HepG2 (cell line): ENCODE data around the gene POLR3K. TPM values are rescaled to one million over a fixed set of nuclear protein-coding genes. Genes with fewer than 3 reads are reported as not detected.

Experiments
- CC2D1A ChIP-seq: sonication (generic); formaldehyde crosslinking; IDR thresholded peaks from 2 replicates; pipeline ENCODE4 v1.8.1; 2023; ENCODE audit warnings: mild to moderate bottlenecking, missing genetic modification reagents
- CCAR2 ChIP-seq: fragments of 200-400 bp; formaldehyde crosslinking; optimal IDR thresholded peaks from 2 replicates; pipeline ENCODE3; 2018; ENCODE audit warnings: low read depth, mild to moderate bottlenecking, low read length, moderate library complexity
- ERF ChIP-seq: IDR thresholded peaks from 2 replicates; pipeline ENCODE4 v1.6.1; 2018; ENCODE audit warnings: missing biosample characterization, missing genetic modification reagents
- MAFK ChIP-seq, 2 experiments: IDR thresholded peaks in 1 of 2; conservative IDR thresholded peaks in 1 of 2; 2 replicates each; pipeline ENCODE4 v1.6.1; 2011; ENCODE audit warnings: improper control_type of control experiment in 2 of 2, low read length in 2 of 2
- NFAT5 ChIP-seq: sonication (generic); formaldehyde crosslinking; IDR thresholded peaks from 2 replicates; pipeline ENCODE4 v1.4.0; 2020; ENCODE audit warnings: missing genetic modification reagents
- PRDM15 ChIP-seq: sonication (generic); formaldehyde crosslinking; IDR thresholded peaks from 2 replicates; pipeline ENCODE4 v1.4.0; 2020; ENCODE audit warnings: missing genetic modification reagents
- SRY ChIP-seq: sonication (generic); formaldehyde crosslinking; IDR thresholded peaks from 2 replicates; pipeline ENCODE4 v1.8.0; 2022; ENCODE audit warnings: mild to moderate bottlenecking, missing genetic modification reagents
- STAT6 ChIP-seq: sonication (generic); formaldehyde crosslinking; IDR thresholded peaks from 2 replicates; pipeline ENCODE4 v1.4.0; 2020; ENCODE audit warnings: missing genetic modification reagents, mild to moderate bottlenecking, borderline replicate concordance
- U2AF1 ChIP-seq: fragments of 200-400 bp; formaldehyde crosslinking; optimal IDR thresholded peaks from 2 replicates; pipeline ENCODE3; 2017; ENCODE audit warnings: mild to moderate bottlenecking, low read depth, low read length
- ZNF333 ChIP-seq: sonication (generic); formaldehyde crosslinking; IDR thresholded peaks from 2 replicates; pipeline ENCODE4 v1.4.0; 2020; ENCODE audit warnings: mild to moderate bottlenecking, missing genetic modification reagents, borderline replicate concordance
- ZNF83 ChIP-seq: sonication (generic); formaldehyde crosslinking; IDR thresholded peaks from 2 replicates; pipeline ENCODE4 v1.4.0; 2020; ENCODE audit warnings: missing genetic modification reagents, mild to moderate bottlenecking, borderline replicate concordance
- polyA plus RNA-seq, 8 experiments: library from polyadenylated mRNA; depleted of rRNA in 3 of 8; stranded (reverse) in 7 of 8; unstranded in 1 of 8; fragments of >200 nt; fragmentation: Illumina TruSeq in 4 of 8; extraction: Trizol in 4 of 8; gene quantifications; 2 replicates each; pipeline versions ENCODE4 v1.2.1 to v1.2.3, GENCODE V29; 2011 to 2016; ENCODE audit warnings: low read depth in 4 of 8, missing spikeins in 1 of 8, mixed read lengths in 1 of 8; ENCODE audit not compliant: insufficient read depth in 1 of 8
- total RNA-seq, 5 experiments: library from RNA; depleted of rRNA; stranded (reverse); fragments of >200 nt; fragmentation: Illumina TruSeq; extraction: Trizol; gene quantifications; 2 replicates each; pipeline ENCODE4 v1.2.3, GENCODE V29; 2016; ENCODE audit warnings: low read depth in 1 of 5
- TF ChIP-seq, protein P1 (sequence below): sonication (generic); formaldehyde crosslinking; IDR thresholded peaks from 2 replicates; pipeline ENCODE4 v1.8.0; 2022; ENCODE audit warnings: missing genetic modification reagents, mild to moderate bottlenecking, inconsistent platforms, borderline replicate concordance
- TF ChIP-seq, protein P2 (sequence below): sonication (generic); formaldehyde crosslinking; IDR thresholded peaks from 2 replicates; pipeline ENCODE4 v1.8.0; 2023; ENCODE audit warnings: mild to moderate bottlenecking, missing genetic modification reagents

The POLR3K gene
- total and polyA plus RNA-seq, 2 of the 13 experiments (the other 11 are each of a cell fraction or from before 2014, with no cell fraction given), result 14.8 to 18.8 TPM

DNA sequence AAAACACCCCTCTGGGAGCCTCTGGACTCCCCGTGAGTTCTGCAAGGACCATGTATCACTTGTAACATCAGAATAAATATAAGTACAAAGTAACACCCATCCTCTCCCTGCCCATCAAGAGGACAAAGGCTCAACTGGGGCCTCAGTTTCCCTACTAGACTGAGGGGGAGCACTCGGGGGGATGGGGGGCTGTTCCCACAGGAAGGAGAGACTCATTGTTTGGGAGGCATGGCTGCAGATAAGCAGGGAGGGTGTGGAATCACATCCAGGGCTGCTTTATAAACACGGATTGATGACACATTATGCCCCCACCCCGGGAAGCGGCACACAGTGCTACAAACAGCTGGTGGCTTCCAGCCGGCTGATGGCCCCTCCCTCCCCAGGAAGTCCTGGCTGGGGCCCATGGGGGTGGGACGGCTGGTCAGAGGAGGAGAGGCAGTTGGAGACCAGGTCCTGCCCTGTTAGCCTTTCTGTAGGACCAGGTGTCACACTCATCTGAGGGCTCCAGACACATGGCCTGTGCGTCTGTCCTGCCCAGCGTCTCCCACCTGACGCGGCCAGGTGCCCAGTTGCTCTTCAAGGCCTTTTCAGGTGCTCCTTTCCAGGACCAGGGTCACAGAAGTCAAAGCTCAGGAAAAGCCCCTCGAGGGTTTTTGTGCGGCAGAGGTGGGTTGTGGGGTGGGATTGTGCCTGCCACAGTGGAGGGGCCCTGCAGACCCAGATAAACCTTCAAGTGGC, 23.3 kb upstream of the POLR3K start (continued):
- TF ChIP-seq NFAT5 (CRISPR knock-in tag), result no peak
- no peak for TF ChIP-seq CC2D1A (CRISPR knock-in tag)
- TF ChIP-seq, protein P1, sequence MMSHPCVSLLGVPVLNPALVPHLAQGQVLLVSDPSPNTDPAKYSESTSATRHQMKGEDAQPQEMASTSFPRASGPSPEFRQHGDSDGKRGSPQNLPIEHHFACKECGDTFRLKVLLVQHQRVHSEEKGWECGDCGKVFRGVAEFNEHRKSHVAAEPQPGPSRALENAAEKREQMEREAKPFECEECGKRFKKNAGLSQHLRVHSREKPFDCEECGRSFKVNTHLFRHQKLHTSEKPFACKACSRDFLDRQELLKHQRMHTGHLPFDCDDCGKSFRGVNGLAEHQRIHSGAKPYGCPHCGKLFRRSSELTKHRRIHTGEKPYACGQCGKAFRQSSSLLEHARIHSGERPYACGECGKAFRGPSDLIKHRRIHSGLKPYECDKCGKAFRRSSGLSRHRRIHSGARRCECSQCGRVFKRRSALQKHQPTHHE (CRISPR knock-in tag), result no peak
- no peak for TF ChIP-seq CCAR2
- no peak for TF ChIP-seq U2AF1
- no peak for TF ChIP-seq ZNF83 (CRISPR knock-in tag)
- TF ChIP-seq PRDM15 (CRISPR knock-in tag), result no peak
- TF ChIP-seq, protein P2, sequence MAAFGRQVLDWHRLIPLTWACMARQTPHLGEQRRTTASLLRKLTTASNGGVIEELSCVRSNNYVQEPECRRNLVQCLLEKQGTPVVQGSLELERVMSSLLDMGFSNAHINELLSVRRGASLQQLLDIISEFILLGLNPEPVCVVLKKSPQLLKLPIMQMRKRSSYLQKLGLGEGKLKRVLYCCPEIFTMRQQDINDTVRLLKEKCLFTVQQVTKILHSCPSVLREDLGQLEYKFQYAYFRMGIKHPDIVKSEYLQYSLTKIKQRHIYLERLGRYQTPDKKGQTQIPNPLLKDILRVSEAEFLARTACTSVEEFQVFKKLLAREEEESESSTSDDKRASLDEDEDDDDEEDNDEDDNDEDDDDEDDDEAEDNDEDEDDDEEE, result 0 out of 2 replicates have a peak, but pooled peaks have one; percentile 46
- no peak for TF ChIP-seq STAT6 (CRISPR knock-in tag)
- no peak for TF ChIP-seq ZNF333 (CRISPR knock-in tag)
- peak; percentile 5; the same call in 1 of the 2 replicates for TF ChIP-seq SRY (CRISPR knock-in tag)
- TF ChIP-seq MAFK (conservative IDR thresholded peaks at IDR 0.05 in 1 of 2, IDR thresholded peaks at IDR 0.05 in 1 of 2; ENCODE audit: low read length in 2 of 2), result no peak
- TF ChIP-seq ERF (CRISPR knock-in tag), result peak; percentile 18; the same call in 1 of the 2 replicates
